Hypothalamus (tissue), 51 donors: Measurements from ENCODE around the gene PTPN13.
A peak's percentile ranks its signal among the peaks of the same experiment; 100 is the strongest.

Source experiments
- DNase-seq, 51 donors: peaks; one replicate each; lab custom pipeline; 2025; lab: John Stamatoyannopoulos, UW

The PTPN13 gene

DNA sequence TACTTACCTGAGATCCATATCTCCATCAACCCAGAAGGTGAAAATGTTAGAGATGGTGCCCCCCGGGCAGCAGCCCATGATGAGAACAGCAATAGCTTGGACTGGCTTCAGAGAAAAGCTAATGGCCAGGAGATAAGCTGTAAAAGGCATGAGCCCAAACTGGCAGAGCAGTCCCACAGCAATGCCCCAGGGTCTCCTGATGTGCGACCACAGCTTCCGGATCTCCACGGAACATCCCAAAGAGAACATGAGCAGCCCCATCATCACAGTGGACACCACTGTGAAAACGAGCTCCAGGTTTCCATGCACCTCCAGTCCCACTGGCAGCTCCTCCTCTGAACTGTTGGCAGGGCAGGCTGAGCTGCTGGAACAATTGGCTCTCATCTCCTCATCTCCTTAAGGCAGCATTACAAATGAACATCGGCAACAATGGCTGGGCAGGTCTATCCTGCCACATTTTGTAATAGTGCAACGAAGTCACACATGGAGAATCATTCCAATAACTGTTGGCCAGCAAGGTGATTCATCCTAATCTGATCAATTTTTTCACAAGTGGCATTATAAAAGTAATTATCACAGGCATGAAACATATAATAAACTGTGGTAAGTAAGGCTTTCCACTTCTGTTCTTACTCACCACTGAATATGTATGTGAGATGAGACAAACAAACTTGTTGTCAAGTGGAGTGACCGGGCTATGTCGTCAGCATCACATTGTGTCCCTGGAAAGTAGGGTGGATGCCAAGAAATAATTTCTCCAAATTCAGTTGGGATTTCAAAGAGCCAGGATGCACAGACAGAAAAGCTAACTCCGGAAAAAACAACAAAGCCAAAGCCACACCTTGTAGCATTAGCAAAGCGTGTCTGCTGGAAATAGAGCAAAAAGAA is 254.9 kb downstream of the PTPN13 start, which contains the start of gene SLC10A6:
Gene SLC10A6 (minus strand): TSS at position 653 of the 888 bp plus-strand sequence. CDS start 269 bp downstream, at position 384.
- DNase-seq, result peak in 5 of 51 donors; percentile 0 to 20 (median 2)

DNA sequence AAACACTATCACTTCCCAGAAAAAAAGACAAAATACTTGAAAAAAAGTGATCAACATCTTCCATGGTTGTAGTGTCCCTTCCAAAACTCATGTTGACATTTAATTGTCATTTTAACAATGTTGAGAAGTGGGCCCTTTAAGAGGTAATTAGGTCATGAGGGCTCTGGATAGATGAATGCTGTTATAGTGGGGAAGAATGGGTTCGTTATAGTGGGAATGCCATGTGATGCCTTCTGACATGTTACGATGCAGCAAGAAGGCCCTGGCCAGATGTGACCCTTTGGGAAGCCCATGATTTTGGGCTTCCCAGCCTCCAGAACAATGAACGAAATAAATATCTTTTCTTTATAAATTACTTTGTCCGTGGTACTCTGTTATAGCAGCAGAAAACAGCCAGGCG is 259.1 kb downstream of the PTPN13 start:
- no peak for DNase-seq

DNA sequence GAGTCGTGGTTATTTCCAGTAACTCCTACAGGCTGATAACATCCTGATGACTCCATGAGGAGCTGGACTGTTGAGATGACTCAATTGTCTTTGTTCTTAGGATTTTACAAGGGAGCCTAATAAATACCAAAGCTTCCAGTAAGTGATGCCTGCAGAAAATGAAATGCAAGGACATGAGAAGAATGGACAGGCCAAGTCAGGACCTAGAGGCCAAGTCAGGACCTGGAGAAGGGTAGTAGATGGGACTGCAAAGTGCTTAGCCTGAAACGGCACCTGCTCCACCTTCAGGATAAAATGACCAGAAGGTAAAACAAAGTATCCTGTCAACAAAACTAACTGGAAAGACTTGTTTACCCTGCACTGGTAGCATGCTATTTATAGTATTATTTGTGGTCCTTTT is 261.5 kb downstream of the PTPN13 start:
- DNase-seq, result no peak

DNA sequence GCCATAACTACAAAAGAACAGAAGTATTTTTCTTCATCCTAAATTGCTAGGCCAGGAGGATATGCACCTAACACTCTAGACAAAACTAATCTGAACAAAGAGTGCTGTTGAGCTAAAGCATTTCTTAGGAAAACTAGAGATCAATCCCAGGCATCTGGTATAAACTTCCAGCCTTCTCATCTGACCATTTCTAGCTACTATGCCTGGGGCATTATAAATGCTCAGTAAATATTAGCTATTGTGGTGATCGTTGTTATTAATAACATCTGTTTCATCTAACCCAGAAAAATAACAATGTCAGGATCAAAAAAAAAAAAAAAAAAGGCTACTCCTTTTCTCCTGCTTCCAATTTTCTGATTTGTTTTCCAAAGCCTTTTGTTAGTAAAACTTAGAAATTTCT is 262.8 kb downstream of the PTPN13 start:
- DNase-seq, result no peak

DNA sequence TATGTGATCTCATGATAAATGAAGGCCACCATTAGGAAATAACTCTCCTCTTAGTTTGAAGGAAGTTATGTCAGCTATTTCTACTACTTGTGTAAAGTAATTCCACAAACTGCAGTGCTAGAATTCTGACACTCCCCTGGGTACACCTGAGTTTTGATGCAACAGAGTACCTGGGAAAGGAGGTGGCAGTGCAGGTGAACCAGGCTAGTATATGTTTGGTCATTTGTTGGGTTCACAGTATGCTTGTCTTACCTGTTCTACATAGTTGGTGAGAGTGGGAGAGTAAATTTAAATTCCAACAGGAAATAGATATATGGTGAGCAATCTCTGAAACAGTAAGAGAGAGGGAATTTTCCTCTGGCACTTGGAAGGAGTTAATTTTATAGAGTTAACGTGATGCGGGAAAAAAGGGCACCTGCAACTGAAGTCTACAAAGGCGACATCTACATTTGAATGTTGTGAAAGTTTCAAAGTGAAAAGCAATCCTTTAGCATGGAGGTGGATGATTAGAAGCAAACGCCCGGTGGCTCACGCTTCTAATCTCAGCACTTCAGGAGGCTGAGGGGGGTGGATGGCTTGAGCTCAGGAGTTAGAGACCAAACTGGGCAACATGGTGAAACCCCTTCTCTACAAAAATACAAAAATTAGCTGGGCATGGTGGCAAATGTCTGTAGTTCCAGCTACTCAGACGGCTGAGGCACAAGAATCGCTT is 263.4 kb downstream of the PTPN13 start:
- no peak for DNase-seq
